ENCODE results near the gene EIF2S3B.

GRCh38 chr12:10554756-10555481 lies 49.2 kb downstream of the EIF2S3B start:
- no peak for TF ChIP-seq CTCF (conservative IDR thresholded peaks at IDR 0.05 in 1 of 2, IDR thresholded peaks at IDR 0.05 in 1 of 2; ENCODE audit: extremely low read depth in 1 of 2, insufficient read depth in 1 of 2, low read depth in 1 of 2, low read length in 2 of 2)
- TF ChIP-seq EZH2 (IDR thresholded peaks at IDR 0.05; ENCODE audit: borderline replicate concordance, low read length): no peak

Data from mammary epithelial cell (primary cell).